HG02981 (cell line): Measurements from ENCODE around the gene EHMT1.
"Not testable (repeated sequence)": the region's sequence is repeated elsewhere in the genome, so short reads cannot be mapped to it uniquely, and the experiment has no call there.

Source experiments
- ATAC-seq: cut with Tn5 transposase; IDR thresholded peaks from one replicate; pipeline ENCODE4 v1.9.1; 2021; ENCODE audit warnings: mild to moderate bottlenecking, moderate library complexity; ENCODE audit not compliant: unreplicated experiment

Gene EHMT1

DNA sequence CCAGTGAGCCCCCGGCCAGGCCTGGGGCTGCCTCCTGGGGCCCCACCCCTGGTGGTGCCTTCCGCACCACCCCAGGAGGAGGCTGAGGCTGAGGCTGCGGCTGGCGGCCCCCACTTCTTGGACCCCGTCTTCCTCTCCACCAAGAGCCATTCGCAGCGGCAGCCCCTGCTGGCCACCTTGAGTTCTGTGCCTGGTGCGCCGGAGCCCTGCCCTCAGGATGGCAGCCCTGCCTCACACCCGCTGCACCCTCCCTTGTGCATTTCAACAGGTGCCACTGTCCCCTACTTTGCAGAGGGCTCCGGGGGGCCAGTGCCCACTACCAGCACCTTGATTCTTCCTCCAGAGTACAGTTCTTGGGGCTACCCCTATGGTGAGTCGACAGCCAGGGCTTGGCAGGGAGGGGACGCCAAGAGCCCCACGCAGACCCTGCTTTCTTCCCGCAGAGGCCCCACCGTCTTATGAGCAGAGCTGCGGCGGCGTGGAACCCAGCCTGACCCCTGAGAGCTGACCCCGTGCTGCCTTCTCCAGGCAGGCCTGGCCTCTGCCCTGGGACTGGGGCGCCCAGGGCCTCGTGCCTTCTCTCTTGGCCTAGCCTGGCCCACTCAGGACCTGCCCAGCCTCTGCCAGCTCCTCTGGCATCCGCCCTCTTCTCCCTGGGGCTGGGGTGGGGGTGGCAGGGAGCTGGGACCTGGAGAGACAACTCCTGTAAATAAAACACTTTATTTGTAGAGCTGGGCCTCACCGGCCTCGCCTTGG is 4.0 kb upstream of the EHMT1 start:
- no peak for ATAC-seq

- no peak for ATAC-seq
Observed at GRCh38 chr9:137615387-137615871, 3.4 kb upstream of the EHMT1 start.

DNA sequence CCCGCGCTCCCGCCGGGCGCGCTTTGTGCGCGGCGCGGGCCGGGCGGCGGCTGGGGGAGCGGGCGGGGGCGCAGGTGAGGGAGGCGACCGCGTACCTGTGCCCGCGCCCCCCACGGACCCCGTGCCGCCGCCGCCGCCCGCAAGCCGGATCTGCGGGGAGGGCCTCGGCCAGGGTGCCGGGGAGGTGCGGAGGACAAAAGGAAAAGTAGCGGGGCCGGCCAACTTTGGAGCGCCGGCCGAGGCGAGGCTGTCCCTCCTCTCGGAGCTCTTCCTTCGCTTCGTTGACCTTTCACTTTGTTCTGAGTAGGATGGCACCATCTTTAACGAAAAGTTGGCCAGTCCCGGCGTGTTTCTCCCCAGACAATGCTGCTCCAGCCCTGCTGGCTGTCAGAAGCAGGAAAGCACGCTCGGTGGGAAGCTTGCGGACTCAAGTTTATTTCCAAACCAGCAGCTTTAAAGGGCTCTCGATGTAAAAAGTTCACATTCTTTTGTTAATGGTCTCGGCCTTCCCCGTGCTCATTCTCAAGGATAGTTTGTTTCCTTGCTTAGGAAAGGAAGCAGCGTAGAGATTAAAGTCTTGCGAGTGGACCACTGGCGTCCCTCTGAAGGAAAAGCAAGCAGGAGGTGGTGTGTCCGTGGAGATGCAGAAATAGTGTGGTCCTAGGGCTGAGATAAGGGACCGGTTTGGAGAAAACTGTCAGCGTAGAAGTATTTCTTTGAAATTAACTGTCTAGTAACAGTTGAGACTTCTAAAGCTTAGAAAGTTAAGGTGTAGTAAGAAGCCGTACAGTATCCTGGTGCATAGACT is 639 bp downstream of the EHMT1 start:
- ATAC-seq: peak; percentile 32

DNA sequence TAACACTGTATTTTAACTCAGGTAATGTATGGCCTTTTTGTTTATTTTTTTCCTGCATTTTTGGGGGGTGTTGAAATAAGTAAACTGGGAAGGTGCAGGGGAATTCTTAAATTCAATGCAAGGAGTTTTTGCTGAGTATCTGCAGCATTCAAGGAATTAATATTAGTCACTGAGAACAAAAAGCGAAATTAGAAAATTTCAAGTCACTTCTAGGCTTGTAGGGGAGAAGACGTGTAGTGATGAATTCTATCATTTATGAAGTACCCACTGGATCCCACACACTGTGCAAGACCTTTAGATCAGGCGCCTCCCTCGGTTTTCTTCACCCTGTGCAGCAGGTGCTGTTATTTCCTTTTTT is 1.2 kb downstream of the EHMT1 start:
- no peak for ATAC-seq

DNA sequence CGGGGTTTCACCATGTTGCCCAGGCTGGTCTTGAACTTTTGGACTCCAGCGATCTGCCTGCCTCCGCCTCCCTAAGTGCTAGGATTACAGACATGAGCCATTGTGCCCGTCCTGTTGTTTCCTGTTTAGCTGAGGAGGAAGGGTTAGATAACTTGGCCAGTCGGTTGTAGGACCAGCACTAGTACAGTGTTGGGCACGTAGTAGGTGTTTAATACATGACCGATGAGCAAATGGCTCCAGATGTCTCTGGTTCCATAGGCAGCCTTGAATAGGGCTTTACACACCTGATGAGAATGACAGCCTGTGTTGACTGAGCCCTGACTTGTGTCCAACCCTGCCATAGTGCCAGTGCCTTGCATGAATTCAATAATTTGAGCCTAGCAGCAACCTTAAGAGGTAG is 1.8 kb downstream of the EHMT1 start:
- no peak for ATAC-seq

GRCh38 chr9:137621131-137621757 is 2.4 kb downstream of the EHMT1 start:
- ATAC-seq: no peak

- ATAC-seq: not testable (repeated sequence)
Observed at GRCh38 chr9:137622211-137622610, 3.4 kb downstream of the EHMT1 start.

- no peak for ATAC-seq
Observed at GRCh38 chr9:137626464-137626863, 7.7 kb downstream of the EHMT1 start.

- not testable (repeated sequence) for ATAC-seq
Observed at GRCh38 chr9:137627406-137627805, 8.6 kb downstream of the EHMT1 start.

DNA sequence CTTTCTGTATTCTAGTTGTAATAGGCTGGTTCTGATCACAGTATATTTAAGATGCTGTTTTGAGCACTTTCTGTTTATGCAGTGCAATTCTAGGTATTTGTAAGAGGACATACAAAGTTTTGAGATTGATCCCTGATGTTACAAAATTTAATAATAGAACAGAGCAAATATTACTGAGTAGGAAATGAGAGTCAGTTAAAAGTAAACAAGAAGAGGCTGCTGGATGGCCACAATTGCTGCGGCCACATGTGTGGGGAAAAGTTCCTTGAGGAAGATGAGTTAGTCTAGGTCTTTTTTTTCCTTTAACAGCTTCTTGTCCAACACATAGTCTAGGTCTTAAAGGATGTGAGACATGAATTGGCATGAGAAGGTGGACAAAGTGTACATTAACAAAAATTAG is 11.3 kb downstream of the EHMT1 start:
- ATAC-seq: no peak

DNA sequence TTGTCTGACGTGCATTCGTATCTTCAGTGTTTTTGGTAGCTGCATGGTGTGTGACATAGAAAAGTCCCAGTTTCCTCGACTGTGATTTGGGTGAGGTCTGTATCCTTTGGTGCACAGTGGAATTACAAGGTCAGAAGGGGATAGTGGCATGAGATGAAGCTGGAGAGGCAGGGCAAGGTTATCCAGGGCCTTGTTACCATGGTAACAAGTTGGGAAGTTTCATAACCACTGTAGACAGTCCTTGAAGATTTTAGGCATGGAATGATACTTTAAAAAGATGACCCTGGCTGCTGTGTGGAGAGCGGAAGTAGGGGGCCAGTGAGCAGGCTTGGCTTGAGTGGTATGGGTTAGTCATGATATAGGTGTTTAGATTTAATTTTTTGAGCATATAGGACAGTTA is 11.9 kb downstream of the EHMT1 start:
- no peak for ATAC-seq

DNA sequence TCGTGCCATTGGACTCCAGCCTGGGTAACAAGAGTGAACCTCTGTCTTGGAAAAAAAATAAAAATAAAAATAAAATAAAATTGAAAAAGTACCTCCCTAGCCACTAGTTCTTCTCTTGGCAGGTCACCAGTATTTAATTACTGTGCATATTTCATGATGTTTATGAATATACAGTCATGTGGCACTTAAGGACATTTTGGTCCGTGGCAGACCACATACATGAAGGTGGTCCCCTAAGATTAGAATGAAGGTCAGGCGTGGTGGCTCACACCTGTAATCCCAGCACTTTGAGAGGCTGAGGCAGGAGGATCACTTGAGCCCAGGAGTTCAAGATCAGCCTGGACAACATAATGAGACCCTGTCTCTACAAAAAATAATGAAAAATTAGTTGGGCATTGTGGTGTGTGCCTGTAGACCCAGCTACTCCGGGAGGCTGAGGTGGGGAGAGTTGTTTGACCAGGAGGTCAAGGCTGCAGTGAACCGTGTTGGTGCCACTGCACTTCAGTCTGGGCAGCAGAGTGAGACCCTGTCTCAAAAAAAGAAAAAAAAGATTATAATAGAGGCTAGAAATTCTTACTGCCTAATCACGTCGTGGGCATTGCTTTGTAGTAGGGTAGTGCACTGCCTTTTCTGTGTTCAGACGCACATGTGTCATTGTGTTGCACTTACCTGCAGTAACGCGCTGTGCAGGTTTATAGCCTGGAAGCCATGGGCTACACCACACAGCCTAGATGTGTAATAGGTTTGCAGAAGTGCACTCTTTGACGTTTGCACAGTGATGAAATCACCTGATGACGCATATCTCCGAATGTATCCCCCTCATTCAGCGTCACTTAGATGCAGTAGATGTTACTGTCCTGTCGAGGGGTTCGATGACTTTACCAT is 12.8 kb downstream of the EHMT1 start:
- no peak for ATAC-seq

DNA sequence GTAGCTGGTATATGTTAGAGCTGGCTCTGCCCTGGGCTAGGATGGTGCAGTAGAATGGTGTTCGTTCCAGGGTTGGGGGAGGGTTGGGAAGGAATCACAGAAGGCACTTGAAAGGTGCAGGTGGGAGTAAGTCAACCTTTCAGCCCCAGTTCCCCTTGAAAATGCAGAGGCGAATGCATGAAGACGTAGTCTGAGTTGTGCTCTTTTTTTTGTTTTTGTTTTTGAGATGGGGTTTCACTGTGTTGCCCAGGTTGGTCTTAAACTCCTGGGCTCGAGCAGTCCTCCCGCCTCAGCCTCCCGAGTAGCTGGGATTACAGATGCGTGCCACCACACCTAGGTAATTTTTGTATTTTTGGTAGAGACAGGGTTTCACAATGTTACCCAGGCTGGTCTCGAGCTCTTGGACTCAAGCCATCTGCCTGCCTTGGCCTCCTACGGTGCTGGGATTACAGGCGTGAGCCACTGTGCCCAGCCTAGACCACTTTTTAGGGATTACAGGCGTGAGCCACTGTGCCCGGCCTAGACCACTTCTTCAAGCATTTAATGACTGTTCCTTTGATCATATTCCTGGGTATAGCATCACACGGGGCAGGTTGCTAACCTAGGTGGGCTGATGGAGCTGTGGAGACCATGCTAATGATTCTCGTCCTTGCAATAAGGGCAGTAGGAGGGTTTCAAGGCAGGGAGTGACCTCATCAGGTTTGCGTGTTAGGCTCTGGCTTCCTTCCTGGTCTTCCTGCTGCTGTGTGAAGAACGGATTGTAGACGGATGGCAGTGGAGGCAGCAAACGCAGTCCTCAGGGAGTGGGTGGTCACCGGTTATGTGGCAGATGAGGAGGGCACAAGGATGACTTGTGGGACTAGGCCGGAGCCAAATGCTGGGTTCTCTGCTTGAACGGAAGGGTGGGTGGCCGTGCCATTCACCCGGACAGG is 13.7 kb downstream of the EHMT1 start:
- ATAC-seq: no peak

- ATAC-seq: no peak
Observed at GRCh38 chr9:137634016-137634415, 15.2 kb downstream of the EHMT1 start.

- ATAC-seq: no peak
Observed at GRCh38 chr9:137638680-137639079, 19.9 kb downstream of the EHMT1 start.

- ATAC-seq: no peak
Observed at GRCh38 chr9:137639303-137640051, 20.7 kb downstream of the EHMT1 start.

DNA sequence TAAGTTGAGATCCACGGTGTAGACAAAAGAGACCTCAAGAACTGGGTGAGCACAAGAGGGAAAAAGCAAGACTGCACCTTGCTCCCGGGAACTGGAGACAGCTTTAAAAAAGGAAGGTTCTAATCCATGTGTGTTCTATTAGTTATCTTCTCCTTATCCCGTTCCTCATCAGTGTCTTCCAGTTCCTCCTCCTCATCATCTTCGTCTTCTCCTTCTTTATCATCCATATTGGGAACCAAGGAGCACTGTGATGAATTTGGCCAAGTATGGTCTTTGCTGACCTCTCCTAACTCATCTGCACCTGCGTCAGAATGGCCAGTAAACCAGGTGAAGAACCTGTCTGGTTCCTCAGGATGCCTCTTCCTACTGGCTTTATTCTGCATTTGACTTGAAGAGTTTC is 22.1 kb downstream of the EHMT1 start:
- no peak for ATAC-seq

DNA sequence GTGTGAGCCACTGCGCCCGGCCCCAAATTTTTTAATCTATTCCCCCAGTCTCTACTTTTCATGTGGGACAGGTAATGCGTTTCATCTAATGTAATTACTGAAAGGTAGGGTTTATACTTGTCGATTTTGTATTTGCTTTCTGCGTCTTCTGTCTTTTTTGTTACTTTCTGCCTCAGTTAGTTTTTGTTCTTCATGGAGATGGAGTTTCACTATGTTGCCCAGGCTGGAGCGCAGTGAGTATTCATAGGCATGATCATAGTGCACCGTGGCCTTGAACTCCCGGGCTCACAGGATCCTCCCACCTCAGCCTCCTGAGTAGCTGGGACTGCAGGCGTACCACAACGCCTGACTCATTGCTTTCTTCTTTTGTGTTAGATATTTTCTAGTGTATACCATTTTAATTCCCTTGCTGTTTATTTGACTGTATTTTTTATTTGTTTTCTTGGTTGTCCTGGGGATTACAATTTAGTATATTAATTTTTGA is 23.4 kb downstream of the EHMT1 start:
- no peak for ATAC-seq

- no peak for ATAC-seq
Observed at GRCh38 chr9:137642892-137643291, 24.1 kb downstream of the EHMT1 start.
